Measurements from ENCODE around the gene NFATC1.

DNA sequence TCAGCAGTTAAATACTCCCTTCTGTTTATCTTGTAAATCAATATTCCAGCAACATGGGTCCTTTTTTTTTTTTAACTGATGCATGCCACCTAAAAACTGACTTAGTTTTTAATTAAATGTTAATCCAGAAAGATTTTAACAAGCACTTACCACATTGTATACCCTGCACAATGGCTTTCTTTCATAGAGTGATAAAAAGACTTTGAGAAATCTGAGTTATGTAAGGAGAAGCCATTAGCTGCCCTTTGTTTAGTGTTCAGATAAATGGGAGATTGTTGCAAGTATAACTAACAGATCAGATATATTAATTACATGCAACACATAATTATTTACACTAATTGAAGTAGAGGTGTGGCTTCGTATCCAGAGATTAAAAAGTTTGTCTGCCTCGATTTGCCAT is 22.7 kb upstream of the NFATC1 start:
- TF ChIP-seq, protein P1, sequence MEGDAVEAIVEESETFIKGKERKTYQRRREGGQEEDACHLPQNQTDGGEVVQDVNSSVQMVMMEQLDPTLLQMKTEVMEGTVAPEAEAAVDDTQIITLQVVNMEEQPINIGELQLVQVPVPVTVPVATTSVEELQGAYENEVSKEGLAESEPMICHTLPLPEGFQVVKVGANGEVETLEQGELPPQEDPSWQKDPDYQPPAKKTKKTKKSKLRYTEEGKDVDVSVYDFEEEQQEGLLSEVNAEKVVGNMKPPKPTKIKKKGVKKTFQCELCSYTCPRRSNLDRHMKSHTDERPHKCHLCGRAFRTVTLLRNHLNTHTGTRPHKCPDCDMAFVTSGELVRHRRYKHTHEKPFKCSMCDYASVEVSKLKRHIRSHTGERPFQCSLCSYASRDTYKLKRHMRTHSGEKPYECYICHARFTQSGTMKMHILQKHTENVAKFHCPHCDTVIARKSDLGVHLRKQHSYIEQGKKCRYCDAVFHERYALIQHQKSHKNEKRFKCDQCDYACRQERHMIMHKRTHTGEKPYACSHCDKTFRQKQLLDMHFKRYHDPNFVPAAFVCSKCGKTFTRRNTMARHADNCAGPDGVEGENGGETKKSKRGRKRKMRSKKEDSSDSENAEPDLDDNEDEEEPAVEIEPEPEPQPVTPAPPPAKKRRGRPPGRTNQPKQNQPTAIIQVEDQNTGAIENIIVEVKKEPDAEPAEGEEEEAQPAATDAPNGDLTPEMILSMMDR (IDR thresholded peaks at IDR 0.05) = no peak
- no peak for TF ChIP-seq POLR2AphosphoS5 (IDR thresholded peaks at IDR 0.05; ENCODE audit: insufficient read depth in 1 of 2, low read depth in 1 of 2)

Data from vagina (tissue), 2 donors.